Measurements from ENCODE around the gene RAD50. TPM values are rescaled to one million over a fixed set of nuclear protein-coding genes. Genes with fewer than 3 reads are reported as not detected.
"Not testable (repeated sequence)": the region's sequence is repeated elsewhere in the genome, so short reads cannot be mapped to it uniquely, and the experiment has no call there.

Gene RAD50
- total RNA-seq, 2 donors from 2014 or later: 20.2 to 37.0 TPM

GRCh38 chr5:132629230-132629944 is 72.6 kb downstream of the RAD50 start:
- WGBS: 93% methylated on average over 5 of the region's 5 CpGs
- intact Hi-C loops (cut with DNase I): no loop called here
- no peak for DNase-seq (ENCODE audit: low spot score)
- no peaks in the 10 kb centered on the region for H3K36me3 ChIP-seq
- TF ChIP-seq CTCF (IDR thresholded peaks at IDR 0.05) (no peak), POLR2AphosphoS5 (IDR thresholded peaks at IDR 0.05) (no peak), POLR2A (IDR thresholded peaks at IDR 0.05) (no peak)
- no peaks in the 10 kb centered on the region for H3K4me1 ChIP-seq (replicated peaks)
- H3K4me3 ChIP-seq: no peak overlapping the region
- no peak overlapping the region for H3K27ac ChIP-seq
- H3K9me3 ChIP-seq: no peaks in the 10 kb centered on the region
- H3K27me3 ChIP-seq (replicated peaks; ENCODE audit: insufficient read depth): no peaks in the 10 kb centered on the region

- DNase-seq (ENCODE audit: low spot score); H3K27ac ChIP-seq; H3K9me3 ChIP-seq; H3K27me3 ChIP-seq (replicated peaks; ENCODE audit: insufficient read depth); intact Hi-C loops (cut with DNase I); H3K4me1 ChIP-seq (replicated peaks); H3K4me3 ChIP-seq; H3K36me3 ChIP-seq: not testable (repeated sequence)
- 94% methylated on average over 4 of the region's 4 CpGs for WGBS
Measured at GRCh38 chr5:132633587-132633986, 76.8 kb downstream of the RAD50 start.

GRCh38 chr5:132635873-132636272 is 79.1 kb downstream of the RAD50 start:
- Histone ChIP-seq H3K36me3 (peaks cover 0 to 3% of the 10 kb centered on the region in 2 donors), H3K27me3 (replicated peaks; ENCODE audit: insufficient read depth) (no peaks in the 10 kb centered on the region), H3K4me3 (no peak overlapping the region), H3K27ac (no peak overlapping the region), H3K9me3 (no peaks in the 10 kb centered on the region), H3K4me1 (replicated peaks) (no peaks in the 10 kb centered on the region)
- no peak for DNase-seq (ENCODE audit: low spot score)
- intact Hi-C loops (cut with DNase I): no loop called here
- TF ChIP-seq POLR2A (IDR thresholded peaks at IDR 0.05): no peak
- no peak for TF ChIP-seq CTCF (IDR thresholded peaks at IDR 0.05)
- TF ChIP-seq POLR2AphosphoS5 (IDR thresholded peaks at IDR 0.05): no peak
- WGBS: 48% methylated on average over 4 of the region's 4 CpGs

GRCh38 chr5:132637241-132637640 is 80.5 kb downstream of the RAD50 start:
- peaks cover 0 to 3% of the 10 kb centered on the region in 2 donors for H3K36me3 ChIP-seq
- no peaks in the 10 kb centered on the region for H3K4me1 ChIP-seq (replicated peaks)
- WGBS: 89% methylated on average over 4 of the region's 4 CpGs
- H3K9me3 ChIP-seq: no peaks in the 10 kb centered on the region
- intact Hi-C loops (cut with DNase I): no loop called here
- H3K27me3 ChIP-seq (replicated peaks; ENCODE audit: insufficient read depth): no peaks in the 10 kb centered on the region
- no peak overlapping the region for H3K27ac ChIP-seq
- DNase-seq (ENCODE audit: low spot score): no peak
- TF ChIP-seq POLR2A (IDR thresholded peaks at IDR 0.05) (no peak), POLR2AphosphoS5 (IDR thresholded peaks at IDR 0.05) (no peak), CTCF (IDR thresholded peaks at IDR 0.05) (no peak)
- H3K4me3 ChIP-seq: no peak overlapping the region

- no peak overlapping the region for H3K27ac ChIP-seq
- no peaks in the 10 kb centered on the region for H3K4me1 ChIP-seq (replicated peaks)
- intact Hi-C loops (cut with DNase I): no loop called here
- no peaks in the 10 kb centered on the region for H3K9me3 ChIP-seq
- WGBS: 88% methylated on average over 2 of the region's 2 CpGs
- no peak overlapping the region for H3K4me3 ChIP-seq
- no peak for DNase-seq (ENCODE audit: low spot score)
- no peaks in the 10 kb centered on the region for H3K27me3 ChIP-seq (replicated peaks; ENCODE audit: insufficient read depth)
- TF ChIP-seq POLR2AphosphoS5 (IDR thresholded peaks at IDR 0.05): no peak
- TF ChIP-seq CTCF (IDR thresholded peaks at IDR 0.05): no peak
- no peak for TF ChIP-seq POLR2A (IDR thresholded peaks at IDR 0.05)
- H3K36me3 ChIP-seq: peaks cover 0 to 3% of the 10 kb centered on the region in 2 donors
Measured at GRCh38 chr5:132639706-132640130, 82.9 kb downstream of the RAD50 start.
